K562 (cell line): ENCODE measurements around the gene CABYR. TPM values are rescaled to one million over a fixed set of nuclear protein-coding genes. Genes with fewer than 3 reads are reported as not detected.

Experiments
- ATAC-seq: fragments of 200-7000 bp; cut with Tn5 transposase; 3 replicates; pipeline ENCODE4 v1.9.1; 2020; ENCODE audit warnings: moderate library complexity
- BruUV-seq: library from RNA; stranded (reverse); fragments of 400-500 nt; replicated peaks from 2 replicates; lab custom pipeline; 2021; lab: Mats Ljungman, UMichigan
- CTCF ChIA-PET: fragments of 300-600 bp; formaldehyde crosslinking; extraction: SDS; loops from one replicate; lab custom pipeline; 2021; ENCODE audit warnings: low intra/inter-chr PET ratio; lab: Yijun Ruan, JAX
- POLR2A ChIA-PET: fragments of 300-600, 350-650 bp; sonication (Branson Sonifier 250); formaldehyde crosslinking; extraction: SDS; loops from one replicate; lab custom pipeline; 2021; ENCODE audit warnings: antibody characterized with exemption, inconsistent platforms; lab: Yijun Ruan, JAX
- DNase-seq, 4 experiments: peaks; one replicate each; pipeline versions ENCODE4 v3.0.0 to v3.0.0-alpha.2; 2011 to 2018; ENCODE audit warnings: low spot score in 3 of 4, mixed read lengths in 3 of 4; ENCODE audit errors: extremely low read depth in 1 of 4
- FAIRE-seq: peaks from 2 replicates; lab custom pipeline; 2011; peaks lifted over from hg19 to GRCh38; lab: Jason Lieb, UNC
- H2AFZ ChIP-seq: 2 replicates; pipeline ENCODE4 v1.6.0; 2011; ENCODE audit warnings: low read depth, low read length, control low read depth, inconsistent platforms
- H3K27ac ChIP-seq: fragments of 200-600 bp; 3 replicates; pipeline ENCODE4 v1.8.0; 2011; ENCODE audit warnings: low read depth, mild to moderate bottlenecking, control low read depth, inconsistent platforms, low read length, moderate library complexity, mixed read lengths; ENCODE audit errors: extremely low read depth
- H3K27me3 ChIP-seq, 2 experiments: fragments of 300-600 bp in 1 of 2; 2 replicates in 1 of 2; 3 replicates in 1 of 2; pipeline versions ENCODE4 v1.6.0 to v1.8.0; 2011; ENCODE audit warnings: inconsistent platforms in 2 of 2, low read length in 2 of 2, mild to moderate bottlenecking in 1 of 2, mixed read lengths in 1 of 2, moderate library complexity in 1 of 2; ENCODE audit not compliant: control insufficient read depth in 2 of 2, insufficient read depth in 2 of 2
- H3K36me3 ChIP-seq: fragments of 300-600 bp; 3 replicates; pipeline ENCODE4 v1.8.0; 2011; ENCODE audit warnings: mild to moderate bottlenecking, low read length, inconsistent platforms; ENCODE audit not compliant: control insufficient read depth, insufficient read depth
- H3K4me1 ChIP-seq, 2 experiments: fragments of 200-600 bp in 1 of 2; replicated peaks in 1 of 2; 2 replicates in 1 of 2; 3 replicates in 1 of 2; pipeline versions ENCODE4 v1.5.1 to v1.8.0; 2011; ENCODE audit warnings: inconsistent platforms in 2 of 2, low read length in 2 of 2, mild to moderate bottlenecking in 1 of 2, mixed read lengths in 1 of 2, moderate library complexity in 1 of 2; ENCODE audit not compliant: control insufficient read depth in 2 of 2, insufficient read depth in 2 of 2
- H3K4me2 ChIP-seq: 2 replicates; pipeline ENCODE4 v1.6.1; 2011; ENCODE audit warnings: low read length, control low read depth, inconsistent platforms, mixed read lengths; ENCODE audit not compliant: insufficient read depth
- H3K4me3 ChIP-seq: fragments of 200-600 bp; sonication (generic), shearing (Covaris generic); 2 replicates; pipeline ENCODE4 v1.5.1; 2016; ENCODE audit warnings: control low read depth, inconsistent platforms
- H3K79me2 ChIP-seq: fragments of 200-600 bp; 3 replicates; pipeline ENCODE4 v1.8.0; 2011; ENCODE audit warnings: low read length, inconsistent platforms; ENCODE audit not compliant: control insufficient read depth, insufficient read depth
- H3K9ac ChIP-seq, 2 experiments: 2 replicates each; pipeline versions ENCODE4 v1.6.0 to v1.6.1; 2011; ENCODE audit warnings: low read depth in 2 of 2, low read length in 2 of 2, control low read depth in 1 of 2, inconsistent platforms in 1 of 2, mild to moderate bottlenecking in 1 of 2, mixed read lengths in 1 of 2; ENCODE audit not compliant: insufficient read depth in 1 of 2
- H3K9me1 ChIP-seq: one replicate; pipeline ENCODE4 v1.6.0; 2011; ENCODE audit warnings: inconsistent platforms, mild to moderate bottlenecking, low read length, moderate library complexity; ENCODE audit not compliant: control insufficient read depth, insufficient read depth
- H3K9me3 ChIP-seq: replicated peaks from 2 replicates; pipeline ENCODE4 v1.5.1; 2011; ENCODE audit warnings: low read depth, low read length, inconsistent platforms; ENCODE audit not compliant: control insufficient read depth, insufficient read depth
- H4K20me1 ChIP-seq: replicated peaks from 2 replicates; pipeline ENCODE4 v1.6.1; 2011; ENCODE audit warnings: low read length, inconsistent platforms, mixed read lengths; ENCODE audit not compliant: control insufficient read depth, insufficient read depth
- ETV1 ChIP-seq: fragments of 450-650 bp; conservative IDR thresholded peaks from 2 replicates; pipeline ENCODE4 v1.6.1; 2016; ENCODE audit warnings: missing genetic modification characterization, control low read depth, low read depth, missing compliant biosample characterization
- HMGN3 ChIP-seq: IDR thresholded peaks from 2 replicates; pipeline ENCODE4 v1.6.1; 2011; ENCODE audit warnings: borderline replicate concordance, low read depth, mild to moderate bottlenecking, mixed read lengths, low read length; ENCODE audit not compliant: insufficient read length; ENCODE audit errors: extremely low read depth
- HNRNPUL1 ChIP-seq: fragments of 200-400 bp; formaldehyde crosslinking; IDR thresholded peaks from 2 replicates; pipeline ENCODE4 v1.6.1; 2017; ENCODE audit warnings: low read length
- KDM1A ChIP-seq, 2 experiments: fragments of 450-650 bp; IDR thresholded peaks; 2 replicates each; pipeline ENCODE4 v1.6.1; 2016; ENCODE audit warnings: mild to moderate bottlenecking in 2 of 2
- LCOR ChIP-seq: sonication (generic); formaldehyde crosslinking; IDR thresholded peaks from 2 replicates; pipeline ENCODE4 v1.8.0; 2022; ENCODE audit warnings: mild to moderate bottlenecking, missing genetic modification reagents
- POLR2H ChIP-seq: IDR thresholded peaks from 2 replicates; pipeline ENCODE4 v1.6.1; 2016; ENCODE audit warnings: missing genetic modification characterization, low read depth, mild to moderate bottlenecking, control low read depth, missing compliant biosample characterization, moderate library complexity
- SIRT6 ChIP-seq: IDR thresholded peaks from one replicate; pipeline ENCODE4 v1.6.1; 2012; ENCODE audit warnings: low read depth, mild to moderate bottlenecking, control low read depth, inconsistent platforms, low read length, moderate library complexity
- SRSF7 ChIP-seq: fragments of 200-400 bp; formaldehyde crosslinking; optimal IDR thresholded peaks from 2 replicates; pipeline ENCODE3; 2017; ENCODE audit warnings: mild to moderate bottlenecking, low read depth, low read length
- TAL1 ChIP-seq: fragments of 450-650 bp; IDR thresholded peaks from 2 replicates; pipeline ENCODE4 v1.6.1; 2016; ENCODE audit warnings: mild to moderate bottlenecking
- ZNF76 ChIP-seq: fragments of 250-450 bp; sonication (Bioruptor Pico); IDR thresholded peaks from 2 replicates; pipeline ENCODE4 v1.4.0; 2020; ENCODE audit warnings: mild to moderate bottlenecking, moderate library complexity, borderline replicate concordance
- WGBS: fragments of 100-300 bp; shearing (Covaris generic); methylation state at CpG from one replicate; pipeline ENCODE4 v1.1.6; 2016; ENCODE audit warnings: low coverage, mixed read lengths; ENCODE audit not compliant: insufficient coverage; ENCODE audit errors: missing lambda C conversion rate; 5-methylcytosine and 5-hydroxymethylcytosine counted together
- in situ Hi-C: fragments of 300-500 bp; cut with MboI; formaldehyde crosslinking; loops from 4 replicates; pipeline ENCODE4 v1.15.0; 2018; ENCODE audit warnings: inconsistent platforms, mixed read lengths
- intact Hi-C: fragments of 100-400 bp; cut with micrococcal nuclease; formaldehyde crosslinking; loops from 2 replicates; pipeline ENCODE4 v1.14.2; 2022
- polyA plus RNA-seq, 8 experiments: library from polyadenylated mRNA; depleted of rRNA in 4 of 8; stranded (reverse) in 5 of 8; unstranded in 3 of 8; fragments of >200 nt; fragmentation: Nextera tagmentation in 2 of 8; fragmentation: Illumina TruSeq in 1 of 8; extraction: Ambion mirVana in 2 of 8; extraction: Trizol in 1 of 8; gene quantifications; 2 replicates each; pipeline versions ENCODE4 v1.2.1 to v1.2.3, GENCODE V29; 2011 to 2014; ENCODE audit warnings: inconsistent platforms in 1 of 8, missing spikeins in 1 of 8
- total RNA-seq, 7 experiments: library from RNA; depleted of rRNA in 6 of 7; stranded (reverse); fragments of >200 nt in 6 of 7; fragmentation: Illumina TruSeq in 2 of 7; extraction: Trizol in 2 of 7; gene quantifications; 2 replicates each; pipeline versions ENCODE4 v1.2.1 to v1.2.3, GENCODE V29; 2011 to 2021; ENCODE audit warnings: low replicate concordance in 1 of 7
- TF ChIP-seq, protein P1 (sequence below): fragments of 450-650 bp; IDR thresholded peaks from 2 replicates; pipeline ENCODE4 v1.6.1; 2016; ENCODE audit warnings: antibody characterized with exemption
- TF ChIP-seq, protein P2 (sequence below): fragments of 450-650 bp; IDR thresholded peaks from 2 replicates; pipeline ENCODE4 v1.6.1; 2017; ENCODE audit warnings: antibody characterized with exemption, mild to moderate bottlenecking

CABYR gene
- total and polyA plus RNA-seq, 9 of the 15 experiments (the other 6 are each of a cell fraction or from before 2014, with no cell fraction given) = not detected

DNA sequence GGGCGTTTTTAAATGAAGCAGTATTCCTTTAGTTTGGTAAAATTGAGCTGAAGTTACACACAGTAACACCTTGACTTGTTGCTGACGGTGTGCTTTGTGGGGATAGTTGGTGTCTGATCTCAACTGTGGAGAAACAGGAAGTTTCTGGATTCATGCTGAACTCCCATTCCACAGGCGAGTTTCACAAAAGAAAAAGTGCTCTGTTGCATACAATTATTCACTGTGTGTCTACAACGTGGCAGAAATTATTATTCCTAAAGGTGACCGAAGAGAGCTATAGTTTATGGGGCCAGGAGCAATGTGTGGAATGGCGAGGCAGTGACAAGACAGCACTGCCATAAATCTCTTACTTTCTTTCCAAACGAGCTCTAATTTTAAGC, 463 bp upstream of the CABYR start:
- no peak overlapping the region for H3K4me2 ChIP-seq
- H3K9ac ChIP-seq = no peak overlapping the region
- in situ Hi-C loops (no loop called here), intact Hi-C loops (no loop called here)
- no peaks in the 10 kb centered on the region for H3K9me3 ChIP-seq
- peaks cover 8 to 16% of the 10 kb centered on the region in 2 experiments for H3K27me3 ChIP-seq
- H2AFZ ChIP-seq = no peak overlapping the region
- ATAC-seq = no peak
- no peaks in the 10 kb centered on the region for H3K36me3 ChIP-seq
- no peak overlapping the region for H3K4me3 ChIP-seq
- H4K20me1 ChIP-seq = no peaks in the 10 kb centered on the region
- CTCF ChIA-PET = no interaction called here
- no peak overlapping the region for H3K27ac ChIP-seq
- no peak for FAIRE-seq
- DNase-seq = no peak
- no TSS peak for BruUV-seq
- no peaks in the 10 kb centered on the region for H3K9me1 ChIP-seq
- WGBS = 2% methylated on average over 7 of the region's 7 CpGs
- POLR2A ChIA-PET = interaction anchor here (0.7 to 1.1 kb wide), 2 partner anchors 15 to 32 kb away, joined by 3 read pairs; no protein-coding TSS in a partner anchor
- H3K79me2 ChIP-seq = no peaks in the 10 kb centered on the region
- peaks cover 0 to 6% of the 10 kb centered on the region in 2 experiments; a peak in 2 of 5 replicates for H3K4me1 ChIP-seq
- TF ChIP-seq ZNF76 (CRISPR knock-in tag) (no peak), SIRT6 (no peak), HNRNPUL1 (no peak), TAL1 (no peak), KDM1A (IDR thresholded peaks at IDR 0.05) (no peak), LCOR (CRISPR knock-in tag) (no peak), ETV1 (tag) (no peak), HMGN3 (no peak), SRSF7 (no peak), POLR2H (tag) (no peak)
- TF ChIP-seq, protein P1, sequence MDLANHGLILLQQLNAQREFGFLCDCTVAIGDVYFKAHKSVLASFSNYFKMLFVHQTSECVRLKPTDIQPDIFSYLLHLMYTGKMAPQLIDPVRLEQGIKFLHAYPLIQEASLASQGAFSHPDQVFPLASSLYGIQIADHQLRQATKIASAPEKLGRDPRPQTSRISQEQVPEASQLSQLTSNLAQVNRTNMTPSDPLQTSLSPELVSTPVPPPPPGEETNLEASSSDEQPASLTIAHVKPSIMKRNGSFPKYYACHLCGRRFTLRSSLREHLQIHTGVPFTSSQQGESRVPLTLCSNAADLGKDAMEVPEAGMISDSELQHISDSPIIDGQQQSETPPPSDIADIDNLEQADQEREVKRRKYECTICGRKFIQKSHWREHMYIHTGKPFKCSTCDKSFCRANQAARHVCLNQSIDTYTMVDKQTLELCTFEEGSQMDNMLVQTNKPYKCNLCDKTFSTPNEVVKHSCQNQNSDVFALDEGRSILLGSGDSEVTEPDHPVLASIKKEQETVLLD = no peak
- TF ChIP-seq, protein P2, sequence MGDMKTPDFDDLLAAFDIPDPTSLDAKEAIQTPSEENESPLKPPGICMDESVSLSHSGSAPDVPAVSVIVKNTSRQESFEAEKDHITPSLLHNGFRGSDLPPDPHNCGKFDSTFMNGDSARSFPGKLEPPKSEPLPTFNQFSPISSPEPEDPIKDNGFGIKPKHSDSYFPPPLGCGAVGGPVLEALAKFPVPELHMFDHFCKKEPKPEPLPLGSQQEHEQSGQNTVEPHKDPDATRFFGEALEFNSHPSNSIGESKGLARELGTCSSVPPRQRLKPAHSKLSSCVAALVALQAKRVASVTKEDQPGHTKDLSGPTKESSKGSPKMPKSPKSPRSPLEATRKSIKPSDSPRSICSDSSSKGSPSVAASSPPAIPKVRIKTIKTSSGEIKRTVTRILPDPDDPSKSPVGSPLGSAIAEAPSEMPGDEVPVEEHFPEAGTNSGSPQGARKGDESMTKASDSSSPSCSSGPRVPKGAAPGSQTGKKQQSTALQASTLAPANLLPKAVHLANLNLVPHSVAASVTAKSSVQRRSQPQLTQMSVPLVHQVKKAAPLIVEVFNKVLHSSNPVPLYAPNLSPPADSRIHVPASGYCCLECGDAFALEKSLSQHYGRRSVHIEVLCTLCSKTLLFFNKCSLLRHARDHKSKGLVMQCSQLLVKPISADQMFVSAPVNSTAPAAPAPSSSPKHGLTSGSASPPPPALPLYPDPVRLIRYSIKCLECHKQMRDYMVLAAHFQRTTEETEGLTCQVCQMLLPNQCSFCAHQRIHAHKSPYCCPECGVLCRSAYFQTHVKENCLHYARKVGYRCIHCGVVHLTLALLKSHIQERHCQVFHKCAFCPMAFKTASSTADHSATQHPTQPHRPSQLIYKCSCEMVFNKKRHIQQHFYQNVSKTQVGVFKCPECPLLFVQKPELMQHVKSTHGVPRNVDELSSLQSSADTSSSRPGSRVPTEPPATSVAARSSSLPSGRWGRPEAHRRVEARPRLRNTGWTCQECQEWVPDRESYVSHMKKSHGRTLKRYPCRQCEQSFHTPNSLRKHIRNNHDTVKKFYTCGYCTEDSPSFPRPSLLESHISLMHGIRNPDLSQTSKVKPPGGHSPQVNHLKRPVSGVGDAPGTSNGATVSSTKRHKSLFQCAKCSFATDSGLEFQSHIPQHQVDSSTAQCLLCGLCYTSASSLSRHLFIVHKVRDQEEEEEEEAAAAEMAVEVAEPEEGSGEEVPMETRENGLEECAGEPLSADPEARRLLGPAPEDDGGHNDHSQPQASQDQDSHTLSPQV = no peak
